AG08395 (cell line): ENCODE measurements around the gene RNF6.
"Not testable (repeated sequence)": the region's sequence is repeated elsewhere in the genome, so short reads cannot be mapped to it uniquely, and the experiment has no call there.

Source experiments
- DNase-seq: peaks from one replicate; pipeline ENCODE4 v3.0.0; 2012; ENCODE audit warnings: mixed read lengths, low spot score

RNF6 gene

DNA sequence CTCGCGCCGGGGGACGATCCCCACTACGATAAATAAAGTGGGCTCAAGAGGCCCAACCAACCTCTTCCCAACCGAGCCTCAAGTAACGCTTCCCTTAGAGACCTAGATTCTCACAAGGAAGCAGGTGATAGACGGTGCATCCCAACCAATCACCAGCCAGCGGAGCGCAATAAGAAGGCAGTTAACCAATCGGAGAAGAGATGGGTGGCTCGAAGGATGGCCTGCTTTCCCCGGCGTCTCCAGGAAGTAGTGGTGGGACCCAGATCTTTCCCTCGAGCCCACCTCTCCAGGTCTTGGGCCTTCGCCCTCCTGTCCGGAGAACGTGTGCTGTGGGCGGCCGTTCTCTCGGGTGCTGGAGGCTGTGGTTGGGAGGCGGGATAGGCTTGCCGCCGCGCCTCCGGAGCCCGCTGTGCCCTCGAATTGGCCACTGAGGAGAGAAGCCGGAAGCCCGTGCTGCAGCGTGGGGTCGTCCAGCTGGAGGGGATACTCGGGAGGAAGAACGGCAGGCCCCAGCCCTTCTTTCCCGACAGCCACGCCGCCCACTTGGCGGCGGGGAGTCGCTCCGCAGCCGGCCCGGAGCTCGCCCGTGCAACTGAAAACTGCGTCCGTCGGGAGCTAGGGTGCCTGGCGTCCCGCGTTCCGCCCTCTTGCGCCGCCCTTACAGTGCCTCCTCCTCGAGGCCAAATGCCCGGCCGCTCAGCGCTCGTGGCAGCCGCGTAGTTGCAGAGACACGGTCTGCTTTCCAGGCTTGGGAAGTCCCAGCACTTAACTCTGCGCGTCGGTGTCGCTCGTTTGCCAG, at the start of gene RNF6:
RNF6 (minus strand) TSS at position 594 of the 799 bp plus-strand sequence. CDS start 2,665 bp downstream, outside the sequence.
- peak; percentile 100 for DNase-seq

DNA sequence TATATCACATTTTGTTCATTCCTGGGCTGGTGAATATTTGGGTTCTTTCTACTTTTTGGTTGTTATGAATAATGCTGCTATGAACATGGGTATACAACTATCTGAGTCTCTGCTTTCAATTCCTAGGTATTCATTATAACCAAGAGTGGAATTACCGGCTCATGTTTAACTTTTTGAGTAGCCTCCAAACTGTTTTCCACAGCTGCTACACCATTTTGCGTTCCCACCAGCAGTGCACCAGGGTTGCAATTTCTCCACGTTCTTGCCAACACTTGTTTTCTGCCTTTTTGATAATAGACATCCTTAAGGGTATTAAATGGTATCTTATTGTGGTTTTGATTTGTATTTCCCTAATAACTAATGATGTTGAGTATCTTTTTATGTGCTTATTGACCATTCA, 48.6 kb upstream of the RNF6 start:
- DNase-seq, result no peak

DNA sequence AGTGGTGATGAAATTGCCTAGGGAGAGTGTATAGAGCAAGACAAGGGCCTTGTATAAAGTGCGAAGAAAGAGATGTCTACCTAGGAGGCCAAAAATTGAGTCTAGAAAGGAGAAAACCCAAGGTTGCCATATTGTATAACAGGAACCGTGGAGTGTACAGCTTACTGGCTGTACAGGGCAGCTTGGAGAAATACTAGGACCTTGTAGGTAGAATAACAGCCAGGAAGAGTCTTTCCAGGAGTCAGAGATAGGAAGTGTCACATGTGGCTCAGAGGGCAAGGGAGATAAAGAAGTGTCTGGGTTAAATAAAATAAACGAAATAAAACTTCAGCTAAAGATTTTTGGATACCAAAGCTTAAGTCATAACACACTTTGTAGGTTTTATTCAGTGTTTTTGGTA, 44.2 kb upstream of the RNF6 start:
- no peak for DNase-seq

DNA sequence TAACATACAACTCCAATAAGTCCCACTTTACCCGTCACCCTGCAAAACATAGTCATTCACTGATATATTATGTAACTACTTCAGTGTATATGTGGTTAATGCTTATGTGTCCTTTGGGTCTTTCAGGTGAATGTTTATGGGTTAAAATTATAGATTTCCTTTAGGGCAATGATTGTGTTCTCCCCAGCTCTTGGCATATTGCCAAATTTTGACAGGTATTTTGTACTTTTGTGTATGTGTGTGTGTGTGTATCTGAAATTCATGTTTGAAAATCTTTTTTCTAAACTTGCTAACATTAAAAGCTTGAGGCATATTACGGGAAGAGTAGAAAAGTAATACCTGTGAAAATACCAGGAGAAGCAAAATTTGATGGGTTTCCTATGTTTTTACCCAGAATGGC, 40.0 kb upstream of the RNF6 start:
- no peak for DNase-seq

DNA sequence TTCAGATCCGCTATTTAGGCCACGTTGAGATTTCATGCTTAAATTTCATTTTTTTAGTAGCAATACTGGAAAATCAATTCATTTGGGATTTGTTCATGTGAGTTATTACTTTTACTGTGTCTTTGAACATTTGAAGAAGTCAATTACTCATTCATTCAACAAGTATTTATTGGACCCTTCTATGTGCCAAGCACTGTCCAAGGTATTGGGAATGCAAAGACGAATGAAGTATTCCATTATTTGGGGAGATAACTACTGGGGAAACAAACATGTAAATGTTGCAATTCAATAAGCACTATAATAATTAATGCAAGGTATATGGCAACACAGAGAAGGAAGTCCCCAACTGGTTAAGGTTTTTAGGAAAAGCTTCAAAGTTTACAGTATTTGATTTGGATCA, 37.5 kb upstream of the RNF6 start:
- DNase-seq, result no peak

DNA sequence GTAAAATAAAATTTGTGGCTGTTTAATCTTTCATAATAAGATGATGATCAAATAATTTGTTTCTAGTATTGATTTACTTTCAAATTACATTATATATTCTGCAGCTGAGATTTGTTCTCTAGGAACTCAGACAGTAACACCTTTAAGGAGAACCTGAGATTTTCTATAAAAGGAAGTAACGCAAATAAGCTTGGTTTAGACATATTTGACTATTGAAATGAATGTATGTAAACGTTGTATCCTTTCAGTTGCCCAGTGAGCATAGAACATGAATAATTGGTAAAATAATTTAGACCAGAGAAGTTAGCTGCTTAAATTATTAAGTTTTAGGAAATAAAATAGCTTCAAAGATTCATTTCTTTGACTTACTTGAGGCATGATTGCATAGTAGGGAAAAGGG, 34.9 kb upstream of the RNF6 start:
- no peak for DNase-seq

DNA sequence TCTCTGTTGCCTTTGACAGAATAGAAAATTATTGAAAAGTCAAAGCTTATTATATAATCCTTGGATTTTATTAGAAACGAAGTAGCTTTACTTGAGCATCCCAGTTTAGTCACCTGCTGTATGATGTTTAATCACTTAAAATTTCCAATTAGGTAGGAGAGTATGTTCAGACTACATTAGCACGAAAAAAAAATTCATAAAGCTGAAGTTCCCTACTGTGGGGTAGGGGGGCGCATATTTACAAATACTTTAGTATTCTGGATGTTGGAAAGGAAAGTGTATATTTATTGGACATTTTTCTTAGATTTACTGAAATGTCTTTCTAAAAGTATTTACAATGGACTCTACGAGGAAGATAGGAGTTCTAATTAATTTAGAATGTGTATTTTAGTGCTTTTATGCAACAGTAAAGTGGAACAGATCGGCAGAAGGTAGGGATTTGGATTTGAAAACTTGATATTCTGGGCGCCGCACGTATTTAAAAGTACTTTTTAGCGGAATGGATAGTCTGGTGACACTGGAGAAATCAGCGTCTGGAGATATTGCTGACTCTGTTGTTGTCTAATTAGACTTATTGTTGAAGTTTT, 33.7 kb upstream of the RNF6 start:
- no peak for DNase-seq

DNA sequence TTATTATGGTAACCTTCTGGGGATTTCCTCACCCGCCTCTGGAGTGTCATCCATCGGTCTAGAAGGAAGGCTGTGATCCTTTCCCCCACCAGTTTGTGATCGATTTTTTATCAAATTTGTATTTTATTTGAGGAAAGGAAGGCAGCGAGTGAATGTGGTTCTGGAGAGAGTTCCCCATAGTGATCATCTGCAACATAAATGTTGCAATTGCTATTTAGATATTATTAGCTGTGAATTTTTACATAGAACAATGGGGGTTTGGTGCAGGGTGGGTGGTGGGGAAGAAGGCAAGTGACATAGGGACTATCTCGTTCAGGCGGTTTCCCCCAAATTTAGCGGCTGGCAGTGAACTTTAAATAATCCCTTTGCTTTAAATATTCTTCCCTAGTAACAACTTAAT, 33.0 kb upstream of the RNF6 start:
- DNase-seq, result no peak

DNA sequence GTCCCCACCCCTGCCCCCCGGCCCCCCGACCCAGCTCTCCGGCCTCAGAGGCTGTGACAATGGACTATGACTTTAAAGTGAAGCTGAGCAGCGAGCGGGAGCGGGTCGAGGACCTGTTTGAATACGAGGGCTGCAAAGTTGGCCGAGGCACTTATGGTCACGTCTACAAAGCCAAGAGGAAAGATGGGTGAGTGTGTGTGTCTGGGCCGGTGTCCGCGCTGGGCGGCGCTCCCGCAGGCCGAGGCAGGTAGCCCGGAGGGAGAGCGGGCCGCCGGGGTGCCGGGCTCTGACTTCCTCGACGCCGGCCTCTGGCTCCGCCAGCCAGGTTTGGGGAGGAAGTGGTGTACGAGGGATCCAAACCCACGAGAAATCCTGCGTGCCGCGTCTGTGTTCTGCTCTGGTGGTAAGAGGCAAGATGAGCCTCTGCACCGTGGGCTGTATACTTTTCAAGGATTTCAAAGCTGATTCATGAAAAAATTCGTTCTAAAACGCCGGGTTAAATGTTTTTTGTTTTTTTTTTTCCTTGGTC, 32.5 kb upstream of the RNF6 start:
- peak; percentile 43 for DNase-seq

DNA sequence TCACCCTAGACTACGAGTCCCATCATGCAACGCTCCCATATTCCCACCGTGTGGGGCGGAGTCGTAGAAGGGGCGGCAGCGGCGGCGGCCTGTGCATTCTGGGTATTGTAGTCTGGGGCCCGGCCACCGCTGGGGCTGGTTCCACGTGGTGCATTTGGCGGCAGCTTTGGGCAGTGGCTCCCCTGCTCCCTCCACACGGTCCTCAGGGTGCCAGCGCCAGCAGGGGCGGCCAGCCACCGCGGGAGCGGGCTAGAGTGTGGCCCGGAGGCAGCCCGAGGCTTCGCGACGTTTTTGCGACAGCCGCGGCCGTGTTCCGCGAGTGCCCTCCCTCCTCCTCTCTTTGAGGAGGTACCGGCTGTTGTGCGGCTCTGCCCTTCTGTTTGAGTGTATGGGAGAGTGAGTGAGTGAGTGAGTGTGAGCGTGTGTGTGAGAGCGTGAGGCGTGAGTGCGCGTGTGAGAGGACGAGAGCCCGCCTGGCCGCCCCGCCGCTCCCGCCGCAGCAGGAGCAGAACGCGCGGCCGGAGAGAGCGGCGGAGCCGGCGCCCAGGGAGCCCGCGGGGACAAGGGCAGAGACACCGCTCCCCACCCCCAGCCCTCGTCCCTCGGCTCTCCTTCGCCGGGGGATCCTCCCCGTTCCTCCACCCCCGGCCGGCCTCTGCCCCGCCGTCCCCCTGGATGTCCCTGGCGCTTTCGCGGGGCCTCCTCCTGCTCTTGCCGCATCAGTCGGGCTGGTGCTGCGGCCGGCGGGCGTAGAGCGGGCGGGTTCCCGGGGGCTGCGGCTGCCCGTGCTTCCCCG, 31.9 kb upstream of the RNF6 start, which contains the start of gene CDK8:
CDK8 (plus strand) TSS at position 343 of the 796 bp plus-strand sequence. CDS start 513 bp downstream, outside the sequence.
- peak; percentile 88 for DNase-seq

DNA sequence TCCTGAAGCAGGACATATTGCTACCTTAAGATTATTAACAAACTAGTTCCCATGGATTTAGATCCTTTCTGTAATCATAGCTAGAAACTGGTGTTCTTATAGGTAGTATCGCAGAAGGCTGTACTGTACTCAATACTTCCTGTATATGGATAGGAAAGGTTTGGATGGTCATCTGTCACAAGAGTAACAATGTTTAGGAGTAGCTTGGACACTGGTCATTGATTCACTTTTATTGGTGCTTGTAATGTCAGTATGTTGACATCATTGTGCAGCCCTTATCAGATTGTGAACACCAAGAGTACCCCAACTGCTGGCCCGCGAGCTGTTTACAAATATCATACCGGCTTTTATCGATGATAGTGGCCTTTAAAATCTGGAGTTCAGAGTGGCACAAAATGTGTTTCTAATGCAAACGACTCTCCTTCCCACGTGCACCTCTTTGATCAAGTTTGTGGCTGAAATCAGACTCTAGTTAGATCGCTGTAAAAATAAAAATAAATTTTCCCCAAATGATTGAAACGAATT, 31.2 kb upstream of the RNF6 start:
- no peak for DNase-seq

DNA sequence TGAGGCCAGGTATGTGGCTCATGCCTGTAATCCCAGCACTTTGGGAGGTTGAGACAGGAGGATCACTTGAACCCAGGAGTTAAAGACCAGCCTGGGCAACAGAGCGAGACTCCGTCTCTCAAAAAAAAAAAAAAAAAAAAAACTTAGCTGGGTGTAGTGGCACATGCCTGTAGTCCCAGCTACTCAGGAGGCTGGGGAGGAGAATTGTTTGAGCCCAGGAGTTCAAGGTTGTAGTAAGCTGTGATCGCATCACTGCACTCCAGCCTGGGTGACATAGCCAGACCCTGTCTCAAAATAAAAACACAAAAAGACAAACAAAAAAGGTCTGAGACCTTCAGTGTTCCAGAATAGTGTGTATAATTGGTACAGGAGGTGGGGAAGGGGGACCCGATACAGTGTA, 29.9 kb upstream of the RNF6 start:
- DNase-seq, result not testable (repeated sequence)

DNA sequence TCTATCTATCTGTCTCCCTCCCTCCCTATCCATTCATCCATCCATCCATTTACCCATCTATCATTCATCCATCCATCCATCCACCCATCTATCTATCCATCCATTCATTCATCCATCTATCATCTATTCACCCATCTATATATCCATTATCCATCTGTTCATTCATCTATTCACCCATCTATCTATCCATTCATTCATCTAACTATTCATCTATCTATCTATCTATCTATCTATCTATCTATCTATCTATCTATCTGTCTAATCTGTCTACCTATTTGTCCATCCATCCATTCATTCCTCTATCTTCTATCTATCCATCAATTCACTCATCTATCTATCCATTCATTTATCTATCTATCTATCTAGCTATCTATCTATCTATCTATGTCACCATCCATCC, 27.4 kb upstream of the RNF6 start:
- DNase-seq, result no peak

DNA sequence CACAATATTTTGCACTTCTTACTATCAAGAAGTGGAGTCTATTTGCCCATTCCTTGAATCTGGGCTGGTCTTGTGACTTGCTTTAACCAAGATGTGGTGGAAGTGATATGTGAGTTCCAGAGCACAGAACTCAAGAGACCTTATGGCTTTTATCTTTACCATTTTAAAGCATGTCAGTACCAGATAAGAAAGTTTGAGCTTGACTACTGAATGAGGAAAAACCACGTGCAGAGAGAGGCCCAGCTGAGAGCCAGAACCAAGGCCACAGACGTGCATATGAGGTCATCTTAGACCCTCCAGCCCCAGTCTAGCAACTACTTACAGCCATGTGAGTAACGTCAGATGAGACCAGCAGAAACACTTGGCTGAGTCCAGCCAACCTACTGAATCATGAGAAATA, 25.5 kb upstream of the RNF6 start:
- DNase-seq, result no peak

DNA sequence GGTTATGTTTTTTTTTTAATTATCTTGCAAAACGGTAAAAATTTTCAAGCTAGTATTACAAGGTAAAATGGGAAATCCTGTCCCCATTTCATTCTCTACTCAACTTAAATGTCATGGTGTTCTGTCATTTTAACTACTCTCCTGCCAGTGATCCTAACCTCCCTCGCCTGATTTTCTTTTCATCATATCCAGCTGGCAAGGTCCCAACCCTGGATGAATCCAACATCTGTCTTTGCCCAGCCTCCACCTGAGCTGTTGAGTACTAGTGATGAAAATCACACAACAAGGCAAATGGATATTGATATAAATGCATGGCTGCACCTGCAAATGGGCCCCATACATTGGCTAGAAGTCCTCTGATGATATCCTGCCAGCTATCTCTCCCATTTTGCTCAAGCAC, 24.9 kb upstream of the RNF6 start:
- DNase-seq, result no peak

DNA sequence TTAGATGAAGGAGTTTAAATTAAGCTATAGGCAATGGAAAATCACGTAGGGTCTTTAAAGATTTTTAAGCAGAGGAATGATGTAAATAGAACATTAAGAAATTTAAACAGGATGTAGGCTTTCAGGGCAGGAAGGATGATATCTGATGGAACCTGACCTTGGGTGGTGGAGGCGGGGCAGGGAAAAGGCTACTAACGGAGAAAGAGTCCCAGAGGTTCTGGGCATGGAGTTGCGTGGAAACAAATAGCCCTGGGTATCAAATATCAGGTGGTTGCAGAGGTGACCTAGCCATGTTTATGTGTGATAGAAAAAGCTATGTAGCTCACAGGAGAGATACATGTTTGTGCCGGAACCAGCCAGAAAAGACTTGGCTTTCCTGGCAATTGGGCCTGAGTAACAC, 24.0 kb upstream of the RNF6 start:
- no peak for DNase-seq

DNA sequence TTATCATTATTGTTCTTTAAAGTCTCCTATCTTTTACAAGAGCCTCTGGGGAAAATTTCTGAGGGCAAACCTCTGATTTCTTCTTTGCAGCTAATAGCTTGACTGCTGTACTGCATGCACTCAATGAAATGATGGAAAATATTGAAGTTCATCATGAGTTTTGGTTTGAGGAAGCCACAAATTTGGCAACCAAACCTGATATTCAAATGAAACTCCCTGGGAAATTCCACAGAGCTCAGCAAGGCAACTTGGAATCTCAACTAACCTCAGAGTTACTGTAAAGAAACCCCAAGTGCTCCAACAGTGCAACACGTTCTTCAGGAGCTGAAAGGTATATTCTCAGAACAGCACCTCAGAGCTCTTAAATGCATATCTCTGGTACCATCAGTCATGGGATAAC, 14.2 kb upstream of the RNF6 start:
- no peak for DNase-seq

DNA sequence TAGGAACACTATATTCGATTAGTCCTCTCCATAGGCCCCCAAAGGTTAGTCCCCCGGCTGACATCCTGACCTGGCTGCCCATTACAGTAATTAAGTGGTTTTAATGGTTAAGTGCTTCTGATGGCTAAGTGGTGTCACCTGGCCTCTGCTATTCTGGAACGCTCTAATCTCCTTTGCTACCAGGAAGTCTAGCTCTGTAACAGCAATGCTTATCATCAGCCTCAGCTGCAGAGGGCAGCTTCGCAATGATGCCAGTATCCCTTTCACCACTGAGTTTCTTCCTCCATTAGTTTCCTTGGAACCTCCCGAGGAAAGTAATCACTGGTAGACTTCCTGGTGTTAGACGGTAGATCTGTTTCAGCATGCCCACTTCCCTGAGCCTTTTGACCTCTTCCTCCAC, 8.6 kb upstream of the RNF6 start:
- DNase-seq, result no peak

DNA sequence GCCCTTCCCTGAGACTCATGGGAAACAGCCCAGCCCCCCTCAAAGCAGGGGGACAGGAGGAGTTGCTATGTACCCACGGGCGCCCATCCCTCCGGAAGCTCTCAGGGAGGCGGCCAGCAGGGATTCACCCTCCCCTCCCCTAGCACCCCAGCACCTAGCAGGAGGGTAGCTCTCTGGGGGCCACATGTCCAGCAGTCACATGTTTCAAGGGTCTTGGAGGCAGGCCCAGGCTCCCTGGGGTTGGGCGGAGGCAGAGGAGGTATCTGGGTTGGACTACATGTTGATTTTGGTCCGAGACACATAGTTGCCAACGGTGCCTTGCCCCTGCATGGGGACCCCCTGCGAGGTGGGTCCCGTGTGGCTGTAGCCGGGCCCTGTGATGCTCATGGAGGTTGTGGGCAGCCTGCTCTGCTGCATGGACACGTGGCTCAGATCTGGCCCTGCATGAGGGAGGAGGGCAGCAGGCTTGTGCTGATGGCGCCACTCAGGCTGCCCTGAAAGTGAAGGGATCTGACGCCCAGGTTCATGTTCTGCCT, 7.0 kb upstream of the RNF6 start:
- no peak for DNase-seq

DNA sequence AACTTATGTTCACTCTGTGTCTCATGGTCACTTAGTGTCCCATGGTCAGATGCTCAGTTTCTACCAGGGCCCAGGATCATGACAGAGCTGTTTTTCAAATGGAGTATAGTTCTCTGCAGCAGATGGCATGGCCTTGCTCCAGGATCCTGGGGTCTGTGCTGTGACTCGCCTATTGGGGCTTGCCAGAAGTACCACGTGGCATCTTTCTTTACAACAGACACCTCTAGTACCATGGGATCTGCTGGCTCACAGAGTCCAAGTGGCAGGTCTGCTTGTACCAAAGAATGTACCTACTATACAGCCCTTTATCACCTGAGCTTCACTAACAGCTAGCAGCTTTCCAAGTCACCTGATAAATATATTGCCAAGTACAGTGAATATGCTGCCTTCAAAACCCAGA, 6.0 kb upstream of the RNF6 start:
- no peak for DNase-seq

DNA sequence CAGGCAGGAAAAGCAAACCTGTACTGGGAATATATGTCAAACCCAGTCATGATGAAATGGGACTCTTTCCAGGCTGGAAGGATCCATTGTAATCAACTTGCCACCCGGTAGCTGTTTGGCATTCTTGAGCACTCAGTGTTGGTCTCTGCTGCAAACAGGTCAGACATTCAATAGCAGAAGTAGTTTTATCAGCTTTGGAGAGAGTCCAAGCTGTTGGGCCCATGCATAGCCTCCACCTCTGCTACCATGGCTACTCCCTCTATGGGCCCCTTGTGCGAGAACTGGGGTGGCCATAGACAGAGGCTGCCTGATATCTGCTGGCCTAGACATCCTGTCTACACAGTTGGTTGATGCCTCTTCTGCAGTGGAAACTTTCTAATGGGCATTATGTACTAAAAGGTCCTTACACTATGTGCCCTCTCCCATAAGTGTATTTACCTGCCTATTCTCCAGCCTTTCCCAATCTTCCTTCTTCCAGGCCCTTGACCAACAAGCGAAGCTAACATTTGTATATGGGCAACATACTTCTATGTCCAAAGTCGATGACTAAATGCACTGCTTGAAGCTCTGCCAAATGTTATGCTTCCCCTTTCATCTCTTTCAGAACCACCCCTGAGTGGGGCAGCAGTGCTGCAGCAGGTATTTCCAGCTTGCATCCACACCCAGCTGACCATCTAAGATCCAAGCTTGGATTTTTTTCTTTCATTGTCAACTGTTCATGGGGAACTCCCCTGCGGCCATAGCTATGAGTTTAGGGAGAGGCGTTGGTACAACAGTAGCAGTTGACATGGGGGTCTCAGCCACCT, 5.3 kb upstream of the RNF6 start:
- no peak for DNase-seq
